Measurements from ENCODE around the gene HSPH1.

DNA sequence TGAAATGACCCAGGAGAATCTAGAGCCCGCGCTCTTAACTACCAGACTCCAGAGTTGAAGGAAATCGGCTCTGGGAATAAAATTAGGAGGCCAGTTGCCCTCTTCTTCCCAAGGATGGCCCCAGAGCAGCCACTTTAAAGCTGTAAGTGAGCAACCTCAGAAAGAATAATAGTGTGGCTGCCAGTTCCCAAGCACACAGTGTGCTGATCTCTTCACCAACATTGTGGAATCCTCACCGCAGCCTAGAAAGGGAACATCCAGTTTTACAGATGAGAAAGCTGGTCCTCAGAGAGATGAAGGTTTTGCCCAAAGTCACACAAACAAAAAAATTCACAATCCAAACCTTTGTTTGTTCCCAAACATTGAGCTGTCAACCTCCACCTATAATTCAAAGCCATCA, 39.6 kb downstream of the HSPH1 start:
- TF ChIP-seq, protein P1, sequence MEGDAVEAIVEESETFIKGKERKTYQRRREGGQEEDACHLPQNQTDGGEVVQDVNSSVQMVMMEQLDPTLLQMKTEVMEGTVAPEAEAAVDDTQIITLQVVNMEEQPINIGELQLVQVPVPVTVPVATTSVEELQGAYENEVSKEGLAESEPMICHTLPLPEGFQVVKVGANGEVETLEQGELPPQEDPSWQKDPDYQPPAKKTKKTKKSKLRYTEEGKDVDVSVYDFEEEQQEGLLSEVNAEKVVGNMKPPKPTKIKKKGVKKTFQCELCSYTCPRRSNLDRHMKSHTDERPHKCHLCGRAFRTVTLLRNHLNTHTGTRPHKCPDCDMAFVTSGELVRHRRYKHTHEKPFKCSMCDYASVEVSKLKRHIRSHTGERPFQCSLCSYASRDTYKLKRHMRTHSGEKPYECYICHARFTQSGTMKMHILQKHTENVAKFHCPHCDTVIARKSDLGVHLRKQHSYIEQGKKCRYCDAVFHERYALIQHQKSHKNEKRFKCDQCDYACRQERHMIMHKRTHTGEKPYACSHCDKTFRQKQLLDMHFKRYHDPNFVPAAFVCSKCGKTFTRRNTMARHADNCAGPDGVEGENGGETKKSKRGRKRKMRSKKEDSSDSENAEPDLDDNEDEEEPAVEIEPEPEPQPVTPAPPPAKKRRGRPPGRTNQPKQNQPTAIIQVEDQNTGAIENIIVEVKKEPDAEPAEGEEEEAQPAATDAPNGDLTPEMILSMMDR (conservative IDR thresholded peaks at IDR 0.05), result no peak
- TF ChIP-seq ZFX (IDR thresholded peaks at IDR 0.05), result no peak

Measured in C4-2B (cell line).